Memory B cell (primary cell): ENCODE data around the gene DMAC1.
A peak's percentile ranks its signal among the peaks of the same experiment; 100 is the strongest.

Source experiments
- ATAC-seq: fragments of 150-1000 bp; cut with Tn5 transposase; 2 replicates; pipeline ENCODE4 v1.10.0; 2021; ENCODE audit warnings: low read depth, mild to moderate bottlenecking, moderate library complexity
- DNase-seq, 2 donors: peaks; one replicate each; pipeline ENCODE4 v3.0.0; 2022; ENCODE audit warnings: low spot score in 2 of 2
- H3K27ac Mint-ChIP-seq: one replicate; pipeline ENCODE4 v1.8.0; 2022; ENCODE audit warnings: mild to moderate bottlenecking, moderate library complexity, mixed read lengths
- H3K27me3 Mint-ChIP-seq: one replicate; pipeline ENCODE4 v1.8.0; 2022; ENCODE audit warnings: mixed read lengths
- H3K36me3 Mint-ChIP-seq: one replicate; pipeline ENCODE4 v1.8.0; 2022; ENCODE audit warnings: mild to moderate bottlenecking, mixed read lengths
- H3K4me1 Mint-ChIP-seq: one replicate; pipeline ENCODE4 v1.8.0; 2022; ENCODE audit warnings: mixed read lengths
- H3K4me3 Mint-ChIP-seq: one replicate; pipeline ENCODE4 v1.8.0; 2022; ENCODE audit warnings: mild to moderate bottlenecking, moderate library complexity, mixed read lengths
- H3K9me3 Mint-ChIP-seq: one replicate; pipeline ENCODE4 v1.8.0; 2022; ENCODE audit warnings: mixed read lengths

Gene DMAC1, protein sequence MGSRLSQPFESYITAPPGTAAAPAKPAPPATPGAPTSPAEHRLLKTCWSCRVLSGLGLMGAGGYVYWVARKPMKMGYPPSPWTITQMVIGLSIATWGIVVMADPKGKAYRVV

DNA sequence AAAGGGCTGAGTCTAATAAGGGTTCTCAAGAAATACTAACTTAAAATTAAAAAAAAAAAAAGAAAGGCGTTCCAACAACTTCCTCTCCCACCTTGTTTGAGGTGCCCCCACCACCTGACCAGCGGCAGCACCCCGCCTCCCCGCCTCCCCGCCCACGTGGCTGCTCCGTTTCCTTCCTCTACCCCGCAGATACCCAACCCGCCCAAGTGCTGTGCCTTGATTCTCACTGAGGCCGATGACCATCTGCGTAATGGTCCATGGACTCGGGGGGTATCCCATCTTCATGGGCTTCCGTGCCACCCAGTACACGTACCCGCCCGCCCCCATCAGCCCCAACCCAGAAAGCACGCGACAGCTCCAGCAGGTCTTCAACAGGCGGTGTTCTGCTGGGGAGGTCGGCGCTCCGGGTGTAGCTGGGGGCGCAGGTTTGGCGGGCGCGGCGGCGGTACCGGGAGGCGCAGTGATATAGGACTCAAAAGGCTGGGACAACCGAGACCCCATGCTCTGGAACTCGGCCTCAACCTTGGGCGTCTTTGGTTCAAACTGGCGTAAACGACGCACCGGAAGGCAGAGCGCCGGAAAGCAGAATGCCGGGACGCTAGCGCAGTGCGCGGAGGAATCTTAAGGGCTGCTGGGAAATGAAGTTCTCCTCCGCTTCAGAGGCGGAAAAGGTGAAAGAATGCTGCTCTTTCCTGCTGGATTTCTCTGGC, at the start of gene DMAC1:
DMAC1 (minus strand) TSS at position 545 of the 710 bp plus-strand sequence; CDS start at position 501, 44 bp downstream.
- DNase-seq (peak; percentile 53 to 58), ATAC-seq (peak; percentile 90)
- Mint-ChIP-seq H3K27me3 (no peaks in the 10 kb centered on the region), H3K27ac (peak within 1 kb of the TSS; percentile 90), H3K36me3 (peaks cover 12% of the 10 kb centered on the region), H3K9me3 (no peaks in the 10 kb centered on the region), H3K4me3 (peak within 1 kb of the TSS; percentile 93), H3K4me1 (peaks cover 10% of the 10 kb centered on the region)

DNA sequence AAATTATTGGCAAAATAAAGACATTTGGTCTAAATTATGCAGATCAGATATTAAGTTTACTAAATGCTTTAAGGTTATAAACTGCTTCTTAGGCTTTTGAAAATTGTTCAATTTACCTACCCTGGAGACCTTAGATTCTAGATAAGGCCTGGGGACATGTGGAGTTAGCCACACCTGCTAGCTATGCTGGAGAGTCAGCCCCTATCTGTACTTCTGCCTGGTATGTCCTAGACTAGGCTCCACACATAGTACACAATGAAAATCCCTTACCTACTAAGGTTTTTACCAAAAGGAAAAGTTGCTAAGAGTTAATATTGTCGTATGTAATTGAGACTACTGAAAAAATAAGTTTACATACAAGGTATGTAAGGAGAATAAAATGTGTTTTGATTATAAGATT, 49.8 kb upstream of the DMAC1 start:
- no peak for DNase-seq
- Mint-ChIP-seq H3K27me3 (no peaks in the 10 kb centered on the region), H3K9me3 (peaks cover 1% of the 10 kb centered on the region), H3K4me3 (no peak overlapping the region), H3K27ac (no peak overlapping the region), H3K4me1 (peaks cover 2% of the 10 kb centered on the region), H3K36me3 (peaks cover 1% of the 10 kb centered on the region)
- no peak for ATAC-seq

DNA sequence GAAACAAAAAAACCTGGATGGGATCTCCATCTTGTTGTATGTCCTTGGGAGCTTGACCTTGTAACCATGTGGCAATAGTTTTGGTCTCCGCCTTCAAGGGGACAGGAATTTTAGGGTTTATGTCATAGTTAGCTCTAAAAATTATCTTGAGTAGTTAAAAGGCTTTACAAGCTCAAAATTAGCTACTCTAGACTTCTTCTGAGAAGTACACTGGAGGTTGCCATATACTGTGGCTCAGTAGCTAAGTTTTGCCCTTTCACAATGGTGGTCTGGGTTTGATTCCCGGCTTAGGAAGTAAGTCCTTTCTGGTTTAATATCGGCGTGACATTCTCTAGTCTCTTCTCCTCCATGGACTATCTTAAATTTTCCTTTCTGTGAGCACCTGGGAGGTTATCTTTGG, 48.9 kb upstream of the DMAC1 start:
- ATAC-seq (no peak), DNase-seq (no peak)
- Mint-ChIP-seq H3K27me3 (no peaks in the 10 kb centered on the region), H3K9me3 (peaks cover 1% of the 10 kb centered on the region), H3K4me3 (no peak overlapping the region), H3K27ac (no peak overlapping the region), H3K4me1 (peaks cover 5% of the 10 kb centered on the region), H3K36me3 (peaks cover 1% of the 10 kb centered on the region)

DNA sequence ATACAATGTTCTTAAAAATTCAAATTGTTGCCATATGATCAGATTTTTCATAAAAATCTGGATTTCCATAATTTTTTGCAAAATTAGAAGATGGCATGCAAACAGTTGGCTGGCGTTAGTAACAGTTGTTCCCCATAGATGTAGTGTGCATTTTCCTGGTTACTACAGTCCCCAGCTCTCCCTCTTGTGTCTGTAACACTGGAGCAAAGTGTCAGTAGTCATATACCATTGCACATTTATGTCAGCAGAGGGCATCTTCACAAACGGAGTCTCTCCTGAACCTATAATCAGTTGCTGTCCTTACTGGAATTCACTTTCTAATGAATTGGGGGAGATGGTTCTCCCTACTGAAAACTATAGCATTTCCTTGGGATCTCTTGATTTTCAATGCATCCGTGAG, 44.7 kb upstream of the DMAC1 start:
- ATAC-seq (peak; percentile 69), DNase-seq (peak in 1 of 2 donors; percentile 9)
- no peaks in the 10 kb centered on the region for H3K27me3 Mint-ChIP-seq
- no peak overlapping the region for H3K4me3 Mint-ChIP-seq
- no peak overlapping the region for H3K27ac Mint-ChIP-seq
- H3K36me3 Mint-ChIP-seq = no peaks in the 10 kb centered on the region
- no peaks in the 10 kb centered on the region for H3K9me3 Mint-ChIP-seq
- peaks cover 7% of the 10 kb centered on the region for H3K4me1 Mint-ChIP-seq

DNA sequence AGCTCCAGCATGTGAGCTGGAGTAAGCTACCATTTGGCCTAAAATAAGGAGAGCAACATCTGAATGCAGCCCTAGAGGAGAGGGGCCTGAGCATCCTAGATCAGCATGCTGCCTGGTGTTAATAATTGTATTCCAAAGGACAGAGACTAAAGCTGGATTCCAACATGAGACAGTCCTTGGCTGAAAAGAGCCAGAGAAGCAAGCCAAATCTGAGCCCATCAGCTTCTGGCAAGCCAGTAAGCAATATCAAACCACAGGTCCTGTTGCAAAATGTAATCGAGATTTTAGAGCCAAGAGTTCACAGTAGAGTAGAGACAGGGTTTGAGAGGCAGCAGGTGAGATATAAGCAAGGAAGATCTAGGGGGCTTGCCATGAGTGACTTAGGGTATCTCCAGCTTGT, 42.3 kb upstream of the DMAC1 start:
- peaks cover 7% of the 10 kb centered on the region for H3K4me1 Mint-ChIP-seq

DNA sequence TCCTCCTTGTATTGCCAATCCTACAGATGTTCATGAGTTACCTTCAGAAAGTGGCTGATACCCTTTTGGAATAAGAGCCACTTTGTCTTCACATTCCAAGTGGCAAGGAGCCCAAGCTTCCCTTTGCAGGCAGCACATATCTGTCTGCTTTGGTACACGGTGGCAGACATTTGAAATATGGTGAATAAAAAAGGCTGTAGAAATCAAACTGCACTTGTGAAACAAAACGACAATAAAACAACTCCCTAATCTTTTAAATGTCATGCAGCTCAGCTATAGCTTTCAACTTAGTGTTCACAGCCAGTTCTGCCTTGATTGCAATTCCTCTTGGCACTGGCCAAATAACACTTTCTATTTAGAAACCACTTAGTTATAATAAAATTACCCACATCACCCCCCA, 35.0 kb upstream of the DMAC1 start:
- Mint-ChIP-seq H3K9me3 (no peaks in the 10 kb centered on the region), H3K27me3 (peaks cover 2% of the 10 kb centered on the region), H3K27ac (no peak overlapping the region), H3K4me1 (no peaks in the 10 kb centered on the region), H3K36me3 (no peaks in the 10 kb centered on the region), H3K4me3 (no peak overlapping the region)
- no peak for DNase-seq
- ATAC-seq = no peak

More for the DNA sequence above, 42.3 kb upstream of the DMAC1 start:
- ATAC-seq (no peak), DNase-seq (no peak)
- no peaks in the 10 kb centered on the region for H3K27me3 Mint-ChIP-seq
- H3K27ac Mint-ChIP-seq = no peak overlapping the region
- no peaks in the 10 kb centered on the region for H3K9me3 Mint-ChIP-seq
- H3K4me3 Mint-ChIP-seq = no peak overlapping the region
- no peaks in the 10 kb centered on the region for H3K36me3 Mint-ChIP-seq

DNA sequence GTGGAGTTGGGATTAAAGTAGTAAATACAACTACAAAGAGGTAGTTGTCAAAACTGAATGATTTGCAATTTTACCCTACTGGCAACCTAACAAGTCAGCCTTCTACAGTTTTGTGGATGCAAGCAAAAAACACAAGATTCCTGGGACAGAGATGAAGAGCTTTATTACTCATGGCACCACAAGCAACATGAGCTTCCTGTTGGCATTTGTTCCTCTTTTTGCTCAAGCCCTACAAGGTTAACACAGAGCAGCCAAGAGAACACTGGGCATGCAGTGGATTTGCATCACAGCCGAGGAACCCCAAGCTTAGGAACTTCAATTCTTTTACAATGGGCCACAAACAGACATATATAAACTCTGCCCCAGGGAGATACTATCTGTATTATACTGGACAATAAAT, 28.8 kb upstream of the DMAC1 start:
- DNase-seq (no peak), ATAC-seq (no peak)
- Mint-ChIP-seq H3K4me3 (no peak overlapping the region), H3K36me3 (no peaks in the 10 kb centered on the region), H3K27ac (no peak overlapping the region), H3K4me1 (peaks cover 4% of the 10 kb centered on the region), H3K27me3 (peaks cover 4% of the 10 kb centered on the region), H3K9me3 (no peaks in the 10 kb centered on the region)

DNA sequence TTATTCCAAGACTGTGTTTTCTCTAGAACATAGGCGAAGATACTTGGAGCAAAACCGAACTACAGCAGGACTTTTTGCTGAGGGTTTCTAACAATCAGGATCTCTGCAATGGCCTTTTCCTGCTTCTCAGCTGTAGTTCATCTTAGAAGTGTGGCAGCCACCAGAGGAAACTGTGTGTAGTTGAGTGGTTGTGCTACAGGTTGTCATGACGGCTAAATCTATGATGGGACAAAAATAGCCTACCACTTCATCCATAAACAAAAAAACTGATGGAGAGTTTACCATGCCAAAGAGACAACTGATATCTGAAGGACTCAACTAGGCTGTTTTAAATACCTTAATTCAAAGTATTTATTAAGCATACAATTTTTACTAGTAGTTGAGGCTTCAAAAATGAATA, 28.2 kb upstream of the DMAC1 start:
- Mint-ChIP-seq H3K4me1 (peaks cover 4% of the 10 kb centered on the region), H3K9me3 (no peaks in the 10 kb centered on the region), H3K4me3 (no peak overlapping the region), H3K36me3 (no peaks in the 10 kb centered on the region), H3K27ac (no peak overlapping the region), H3K27me3 (peaks cover 7% of the 10 kb centered on the region)
- ATAC-seq = no peak
- no peak for DNase-seq

DNA sequence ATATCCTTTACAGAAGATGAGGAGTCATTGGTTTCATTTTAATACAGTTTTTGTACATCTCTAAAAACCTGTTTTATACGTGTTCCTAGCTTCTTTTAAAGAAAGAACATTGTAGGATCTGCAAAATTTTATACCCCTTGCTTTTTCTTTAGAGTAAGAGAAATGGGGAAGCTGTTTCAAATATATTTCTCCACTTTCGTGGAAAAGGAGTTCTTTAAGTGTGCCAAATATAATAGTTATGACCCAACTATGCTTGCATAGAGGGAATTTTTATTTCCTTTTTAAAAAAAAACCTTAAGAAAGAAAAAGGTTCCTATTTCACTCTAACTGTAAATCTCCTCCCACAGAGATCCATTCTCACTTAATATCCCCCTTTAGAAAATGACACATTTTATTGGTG, 27.5 kb upstream of the DMAC1 start:
- peaks cover 4% of the 10 kb centered on the region for H3K4me1 Mint-ChIP-seq
- H3K27me3 Mint-ChIP-seq = peaks cover 7% of the 10 kb centered on the region
- no peaks in the 10 kb centered on the region for H3K36me3 Mint-ChIP-seq
- DNase-seq = no peak
- H3K27ac Mint-ChIP-seq = no peak overlapping the region
- no peak overlapping the region for H3K4me3 Mint-ChIP-seq
- no peaks in the 10 kb centered on the region for H3K9me3 Mint-ChIP-seq
- ATAC-seq = no peak

DNA sequence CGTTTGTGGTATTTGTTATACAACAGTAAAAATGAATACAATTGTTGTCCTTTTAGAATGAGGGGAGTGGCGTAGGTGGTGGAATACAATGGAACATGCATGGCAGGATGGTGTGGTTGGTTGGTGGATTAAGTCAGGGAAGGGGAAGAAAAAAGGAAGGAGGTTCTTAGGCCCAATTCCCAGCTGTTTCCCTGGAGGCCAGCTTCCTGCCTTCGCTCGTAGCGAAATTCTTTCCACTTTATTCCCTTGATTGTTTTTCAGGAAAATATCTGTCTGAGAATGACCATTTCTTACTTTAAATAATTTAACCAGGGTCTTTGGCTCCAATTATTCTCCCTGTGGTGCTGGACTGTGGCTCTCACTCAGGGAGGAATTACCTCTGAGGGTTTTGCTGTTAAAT, 24.1 kb upstream of the DMAC1 start:
- no peak overlapping the region for H3K27ac Mint-ChIP-seq
- DNase-seq (no peak), ATAC-seq (no peak)
- H3K9me3 Mint-ChIP-seq = no peaks in the 10 kb centered on the region
- no peak overlapping the region for H3K4me3 Mint-ChIP-seq
- H3K4me1 Mint-ChIP-seq = peaks cover 4% of the 10 kb centered on the region
- H3K36me3 Mint-ChIP-seq = no peaks in the 10 kb centered on the region
- H3K27me3 Mint-ChIP-seq = peaks cover 8% of the 10 kb centered on the region

DNA sequence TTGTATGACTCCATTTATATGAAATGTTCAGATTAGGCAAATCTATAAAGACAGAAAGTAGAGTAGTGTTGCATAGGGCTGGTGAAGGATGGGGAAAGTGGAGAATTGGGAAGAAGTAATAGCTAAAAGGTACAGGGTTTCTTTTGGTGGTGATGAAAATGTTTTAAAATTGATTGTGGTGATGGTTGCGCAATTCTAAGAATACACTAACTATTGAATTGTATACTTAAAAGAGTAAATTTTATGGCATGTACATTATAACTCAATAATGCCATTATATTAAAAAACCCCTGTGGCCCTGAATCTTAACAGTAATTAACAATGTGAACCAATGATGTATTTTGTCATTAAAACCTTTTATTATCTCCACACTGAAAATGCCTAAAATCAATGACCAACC, 20.4 kb upstream of the DMAC1 start:
- no peaks in the 10 kb centered on the region for H3K36me3 Mint-ChIP-seq
- peaks cover 6% of the 10 kb centered on the region for H3K27me3 Mint-ChIP-seq
- H3K4me3 Mint-ChIP-seq = no peak overlapping the region
- ATAC-seq = no peak
- DNase-seq = no peak
- no peak overlapping the region for H3K27ac Mint-ChIP-seq
- no peaks in the 10 kb centered on the region for H3K4me1 Mint-ChIP-seq
- no peaks in the 10 kb centered on the region for H3K9me3 Mint-ChIP-seq

DNA sequence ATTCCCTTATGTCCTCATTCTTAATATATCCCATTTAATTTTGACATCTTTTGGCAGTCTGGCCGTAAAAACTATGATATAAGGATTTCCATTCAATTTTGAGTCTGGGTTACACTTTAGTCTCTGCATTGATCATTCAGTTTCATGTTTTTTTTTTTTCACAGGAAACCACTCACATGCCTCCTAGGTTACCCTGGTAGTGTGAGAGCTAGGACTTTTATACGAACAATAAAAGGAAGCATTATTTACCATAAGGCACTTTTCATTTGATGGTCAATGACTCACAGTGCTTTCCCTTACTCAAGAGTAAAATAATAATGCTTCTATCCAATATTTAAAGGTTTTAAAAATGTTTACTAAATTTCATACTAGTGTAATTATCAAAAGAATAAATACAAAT, 16.4 kb upstream of the DMAC1 start:
- H3K27me3 Mint-ChIP-seq = peaks cover 3% of the 10 kb centered on the region
- no peak for DNase-seq
- no peak for ATAC-seq
- H3K27ac Mint-ChIP-seq = no peak overlapping the region
- no peak overlapping the region for H3K4me3 Mint-ChIP-seq
- no peaks in the 10 kb centered on the region for H3K36me3 Mint-ChIP-seq
- H3K4me1 Mint-ChIP-seq = no peaks in the 10 kb centered on the region
- no peaks in the 10 kb centered on the region for H3K9me3 Mint-ChIP-seq

DNA sequence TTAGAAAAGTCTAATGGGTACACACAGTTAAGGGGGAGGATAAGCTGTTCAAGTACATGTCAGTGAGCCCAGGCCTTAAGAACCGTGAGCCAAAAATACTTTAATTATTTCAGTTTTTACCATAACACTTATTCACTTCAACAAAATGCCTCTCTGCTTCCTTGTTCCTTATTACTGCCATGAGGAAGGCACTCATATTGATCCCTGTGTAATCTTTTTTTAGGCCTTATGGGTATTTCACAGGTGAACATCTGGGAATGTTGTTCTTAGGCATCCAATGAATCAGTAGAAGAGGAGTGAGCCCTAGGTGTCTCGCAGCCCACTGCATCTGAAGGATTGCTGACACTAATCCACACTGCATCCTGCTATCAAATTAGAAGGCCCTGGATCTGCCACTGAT, 13.5 kb upstream of the DMAC1 start:
- ATAC-seq (no peak), DNase-seq (no peak)
- no peaks in the 10 kb centered on the region for H3K9me3 Mint-ChIP-seq
- no peaks in the 10 kb centered on the region for H3K4me1 Mint-ChIP-seq
- H3K27ac Mint-ChIP-seq = no peak overlapping the region
- no peaks in the 10 kb centered on the region for H3K36me3 Mint-ChIP-seq
- no peak overlapping the region for H3K4me3 Mint-ChIP-seq
- H3K27me3 Mint-ChIP-seq = peaks cover 4% of the 10 kb centered on the region

DNA sequence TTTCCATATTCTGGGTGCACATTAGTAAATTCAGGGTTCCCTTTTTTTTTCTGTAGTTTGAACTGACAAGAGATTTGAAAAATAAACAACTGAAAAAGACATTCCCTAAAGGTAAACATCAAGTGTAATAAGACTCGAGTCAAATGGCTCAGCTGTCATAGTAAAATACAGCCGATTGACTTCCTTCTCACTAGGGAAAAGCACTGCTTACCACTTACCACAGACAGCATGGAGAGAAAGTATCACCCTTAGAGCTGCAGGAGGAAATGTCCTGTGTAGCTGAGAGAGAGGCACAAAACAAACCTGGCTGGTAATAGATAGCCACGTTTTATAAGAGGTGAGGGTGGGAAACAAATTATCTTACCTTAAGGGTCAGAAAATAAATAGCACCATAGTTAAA, 12.1 kb upstream of the DMAC1 start:
- no peaks in the 10 kb centered on the region for H3K4me1 Mint-ChIP-seq
- H3K27ac Mint-ChIP-seq = no peak overlapping the region
- no peak overlapping the region for H3K4me3 Mint-ChIP-seq
- H3K27me3 Mint-ChIP-seq = peaks cover 4% of the 10 kb centered on the region
- H3K36me3 Mint-ChIP-seq = no peaks in the 10 kb centered on the region
- no peak for DNase-seq
- no peaks in the 10 kb centered on the region for H3K9me3 Mint-ChIP-seq
- ATAC-seq = no peak

DNA sequence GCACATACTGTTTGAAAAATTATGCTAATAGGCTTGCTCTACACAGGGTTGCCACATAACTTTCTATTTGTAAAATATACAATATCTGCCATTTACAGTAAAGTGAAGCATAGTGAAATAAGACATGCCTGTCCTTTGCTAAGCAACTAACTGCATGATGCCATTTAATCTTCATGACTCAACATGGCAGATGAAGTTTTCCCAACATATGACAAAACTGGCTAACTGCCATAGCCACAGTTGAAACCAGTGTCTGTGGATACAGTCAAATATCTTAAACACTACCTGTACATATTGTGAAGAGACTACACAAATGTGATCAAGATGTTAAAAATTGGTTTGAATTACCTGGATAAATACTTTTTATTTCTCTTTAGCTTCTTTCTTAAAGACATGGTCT, 3.1 kb upstream of the DMAC1 start:
- H3K4me3 Mint-ChIP-seq = no peak overlapping the region
- ATAC-seq = no peak
- no peak for DNase-seq
- no peaks in the 10 kb centered on the region for H3K9me3 Mint-ChIP-seq
- H3K36me3 Mint-ChIP-seq = peaks cover 5% of the 10 kb centered on the region
- no peak overlapping the region for H3K27ac Mint-ChIP-seq
- H3K27me3 Mint-ChIP-seq = no peaks in the 10 kb centered on the region
- peaks cover 9% of the 10 kb centered on the region for H3K4me1 Mint-ChIP-seq
